GM23248 (cell line): ENCODE data around the gene GPD2.

Experiments used
- EZH2 ChIP-seq: fragments of 200-600 bp; sonication (generic); IDR thresholded peaks from 2 replicates; pipeline ENCODE4 v1.6.1; 2018; ENCODE audit warnings: antibody characterized with exemption, mild to moderate bottlenecking; ENCODE audit not compliant: insufficient read depth, poor library complexity, severe bottlenecking
- EZH2phosphoT487 ChIP-seq: fragments of 200-600 bp; sonication (generic); IDR thresholded peaks from 2 replicates; pipeline ENCODE4 v1.6.1; 2018; ENCODE audit warnings: antibody characterized with exemption, moderate library complexity, mild to moderate bottlenecking, low read depth; ENCODE audit not compliant: insufficient read depth

- TF ChIP-seq EZH2: no peak
- no peak for TF ChIP-seq EZH2phosphoT487
These were observed 38.2 kb downstream of the GPD2 start for GRCh38 chr2:156474401-156474800.
